GM08714 (cell line): ENCODE data around the gene TRAPPC13.
"Not testable (repeated sequence)": the region's sequence is repeated elsewhere in the genome, so short reads cannot be mapped to it uniquely, and the experiment has no call there.

ENCODE experiments used
- H3K4me3 ChIP-seq: fragments of 200-500 bp; sonication (Bioruptor generic); 2 replicates; pipeline ENCODE4 v1.5.1; 2014; ENCODE audit warnings: mild to moderate bottlenecking, low read length, inconsistent platforms
- ZNF274 ChIP-seq: IDR thresholded peaks from 2 replicates; pipeline ENCODE4 v1.6.1; 2012; ENCODE audit warnings: mild to moderate bottlenecking, low read depth, low read length

The TRAPPC13 gene

GRCh38 chr5:65651144-65651543 is 26.3 kb downstream of the TRAPPC13 start:
- TF ChIP-seq ZNF274 = no peak
- H3K4me3 ChIP-seq = no peak overlapping the region

- H3K4me3 ChIP-seq = no peak overlapping the region
- no peak for TF ChIP-seq ZNF274
Measured at GRCh38 chr5:65654713-65655112, 29.9 kb downstream of the TRAPPC13 start.

GRCh38 chr5:65663804-65664521 is 39.1 kb downstream of the TRAPPC13 start:
- H3K4me3 ChIP-seq = no peak overlapping the region
- TF ChIP-seq ZNF274 = no peak

GRCh38 chr5:65668696-65669095 is 43.9 kb downstream of the TRAPPC13 start:
- TF ChIP-seq ZNF274 = no peak
- no peak overlapping the region for H3K4me3 ChIP-seq

GRCh38 chr5:65672796-65673195 is 48.0 kb downstream of the TRAPPC13 start:
- TF ChIP-seq ZNF274 = no peak
- H3K4me3 ChIP-seq = no peak overlapping the region

- no peak for TF ChIP-seq ZNF274
- no peak overlapping the region for H3K4me3 ChIP-seq
Measured at GRCh38 chr5:65674749-65675148, 49.9 kb downstream of the TRAPPC13 start.

- not testable (repeated sequence) for H3K4me3 ChIP-seq
Measured at GRCh38 chr5:65676056-65676455, 51.2 kb downstream of the TRAPPC13 start.

- H3K4me3 ChIP-seq = no peak overlapping the region
- TF ChIP-seq ZNF274 = no peak
Measured at GRCh38 chr5:65682148-65682547, 57.3 kb downstream of the TRAPPC13 start.

- no peak for TF ChIP-seq ZNF274
- H3K4me3 ChIP-seq = no peak overlapping the region
Measured at GRCh38 chr5:65693121-65693520, 68.3 kb downstream of the TRAPPC13 start.

GRCh38 chr5:65695162-65695755 is 70.4 kb downstream of the TRAPPC13 start:
- TF ChIP-seq ZNF274 = no peak
- no peak overlapping the region for H3K4me3 ChIP-seq

GRCh38 chr5:65695896-65696295 is 71.1 kb downstream of the TRAPPC13 start:
- TF ChIP-seq ZNF274 = no peak

GRCh38 chr5:65696892-65697291 is 72.1 kb downstream of the TRAPPC13 start:
- no peak overlapping the region for H3K4me3 ChIP-seq
- TF ChIP-seq ZNF274 = no peak

More at GRCh38 chr5:65695896-65696295, 71.1 kb downstream of the TRAPPC13 start:
- no peak overlapping the region for H3K4me3 ChIP-seq

GRCh38 chr5:65699338-65699737 is 74.5 kb downstream of the TRAPPC13 start:
- H3K4me3 ChIP-seq = no peak overlapping the region
- TF ChIP-seq ZNF274 = no peak

- no peak overlapping the region for H3K4me3 ChIP-seq
- no peak for TF ChIP-seq ZNF274
Measured at GRCh38 chr5:65702036-65702435, 77.2 kb downstream of the TRAPPC13 start.

GRCh38 chr5:65704621-65705239 is 79.9 kb downstream of the TRAPPC13 start:
- no peak overlapping the region for H3K4me3 ChIP-seq
- TF ChIP-seq ZNF274 = no peak
